AG04449 (cell line): ENCODE results near the gene SIL1.
"Not testable (repeated sequence)": the region's sequence is repeated elsewhere in the genome, so short reads cannot be mapped to it uniquely, and the experiment has no call there.

Source experiments
- CTCF ChIA-PET: fragments of 350-600 bp; formaldehyde crosslinking; extraction: SDS; loops from one replicate; lab custom pipeline; 2021; ENCODE audit warnings: antibody characterized with exemption; lab: Yijun Ruan, JAX
- POLR2A ChIA-PET: fragments of 400-600, 350-600 bp; formaldehyde crosslinking; extraction: SDS; loops from one replicate; lab custom pipeline; 2020; ENCODE audit warnings: antibody characterized with exemption, inconsistent platforms; lab: Yijun Ruan, JAX
- DNase-seq: peaks from one replicate; pipeline ENCODE4 v3.0.0-alpha.2; 2010; ENCODE audit warnings: low read depth, low spot score
- H3K4me3 ChIP-seq: 2 replicates; pipeline ENCODE4 v1.5.1; 2011; ENCODE audit warnings: low read depth, mild to moderate bottlenecking, control low read depth, low read length
- CTCF ChIP-seq: IDR thresholded peaks from one replicate; pipeline ENCODE4 v1.5.1; 2011; ENCODE audit warnings: mild to moderate bottlenecking, moderate library complexity, low read length, control low read depth, inconsistent platforms; ENCODE audit not compliant: insufficient read depth; ENCODE audit errors: missing control alignments

The SIL1 gene

GRCh38 chr5:138926688-138927448 is 271.3 kb downstream of the SIL1 start:
- DNase-seq = no peak
- no peak overlapping the region for H3K4me3 ChIP-seq
- POLR2A ChIA-PET = no interaction called here
- TF ChIP-seq CTCF = no peak
- CTCF ChIA-PET = no interaction called here

DNA sequence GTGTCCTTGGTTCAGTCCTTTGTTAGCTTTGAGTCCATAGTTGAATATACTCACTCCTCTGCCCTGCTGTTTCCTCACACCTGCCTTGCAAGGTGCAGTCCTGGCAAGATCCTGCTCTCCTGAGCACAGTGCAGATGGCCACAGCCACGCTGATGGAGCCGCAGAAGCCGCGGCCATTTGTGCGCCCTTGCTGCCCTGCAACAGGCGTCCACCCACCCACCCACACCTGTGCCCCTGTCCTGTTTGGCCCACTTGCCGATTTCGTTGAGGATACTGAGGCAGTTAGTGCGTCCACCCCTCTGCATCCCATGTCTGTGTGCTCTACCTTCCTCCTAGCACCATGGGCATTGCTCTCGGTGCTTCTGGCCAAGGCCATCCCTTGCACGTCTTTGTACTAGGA is 271.9 kb downstream of the SIL1 start:
- ChIA-PET CTCF (interaction anchor here (0.8 to 1.1 kb wide), 2 partner anchors 136 to 338 kb away, joined by 3 read pairs; no protein-coding TSS in a partner anchor), POLR2A (no interaction called here)
- DNase-seq = no peak
- TF ChIP-seq CTCF = no peak
- no peak overlapping the region for H3K4me3 ChIP-seq

GRCh38 chr5:138925090-138925635 is 273.0 kb downstream of the SIL1 start:
- CTCF ChIA-PET = interaction anchor here (1.1 kb wide), 1 partner anchor 339 kb away, joined by 3 read pairs; no protein-coding TSS in a partner anchor

GRCh38 chr5:138922494-138922893 is 275.7 kb downstream of the SIL1 start:
- no peak for DNase-seq
- TF ChIP-seq CTCF = no peak
- ChIA-PET POLR2A (no interaction called here), CTCF (no interaction called here)
- no peak overlapping the region for H3K4me3 ChIP-seq

More at GRCh38 chr5:138925090-138925635, 273.0 kb downstream of the SIL1 start:
- POLR2A ChIA-PET = no interaction called here
- H3K4me3 ChIP-seq = no peak overlapping the region
- TF ChIP-seq CTCF = no peak
- DNase-seq = no peak

- H3K4me3 ChIP-seq, DNase-seq: not testable (repeated sequence)
- ChIA-PET CTCF (interaction anchor here (1.1 kb wide), 1 partner anchor 342 kb away, joined by 3 read pairs; no protein-coding TSS in a partner anchor), POLR2A (interaction anchor here (0.7 kb wide), 1 partner anchor 268 kb away, joined by 3 read pairs; no protein-coding TSS in a partner anchor)
Observed at GRCh38 chr5:138921362-138921761, 276.8 kb downstream of the SIL1 start.

- no peak for DNase-seq
- no peak for TF ChIP-seq CTCF
- H3K4me3 ChIP-seq = no peak overlapping the region
- ChIA-PET POLR2A (no interaction called here), CTCF (no interaction called here)
Observed at GRCh38 chr5:138920181-138920580, 278.0 kb downstream of the SIL1 start.

DNA sequence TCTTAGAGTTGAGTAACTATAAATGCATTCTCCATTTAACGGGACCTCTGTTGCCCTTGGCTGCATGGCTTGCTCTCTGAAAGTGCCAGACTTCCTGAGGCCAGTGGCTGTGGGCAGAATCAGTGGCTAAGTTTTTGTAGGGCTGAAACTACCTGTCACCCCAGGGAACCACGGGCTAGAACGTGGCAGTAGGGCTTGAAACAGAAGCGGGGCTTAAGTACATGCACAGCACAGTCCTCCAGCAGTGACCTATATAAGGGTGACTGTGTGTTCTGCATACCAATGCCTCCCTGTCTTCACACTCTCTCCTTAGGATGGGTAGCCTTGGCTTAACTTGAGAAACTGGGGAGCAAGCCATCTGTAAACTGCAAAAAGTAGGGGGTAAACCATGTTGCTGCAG is 279.5 kb downstream of the SIL1 start:
- TF ChIP-seq CTCF = no peak
- ChIA-PET POLR2A (no interaction called here), CTCF (no interaction called here)
- H3K4me3 ChIP-seq = no peak overlapping the region
- DNase-seq = no peak
